Heart right ventricle (tissue), 16 donors: ENCODE data around the gene RARG. TPM values are rescaled to one million over a fixed set of nuclear protein-coding genes. Genes with fewer than 3 reads are reported as not detected.

ENCODE experiments used
- ATAC-seq, 8 donors: fragments of 200-7000 bp; cut with Tn5 transposase; one replicate each; pipeline ENCODE4 v1.9.1; 2020; ENCODE audit warnings: mild to moderate bottlenecking in 8 of 8, moderate library complexity in 8 of 8, moderate number of reproducible peaks in 1 of 8
- DNase-seq, 2 donors: peaks; one replicate each; pipeline ENCODE4 v3.0.0-alpha.2; 2020
- H3K27ac ChIP-seq, 10 donors: fragments of 200-600 bp; sonication (generic) in 2 of 10; one replicate each; pipeline versions ENCODE4 v1.5.0 to v1.8.0; 2020 to 2022; ENCODE audit warnings: mild to moderate bottlenecking in 3 of 10
- H3K27me3 ChIP-seq, 7 donors: fragments of 200-600 bp; one replicate each; pipeline ENCODE4 v1.8.0; 2021 to 2022; ENCODE audit warnings: mild to moderate bottlenecking in 2 of 7
- H3K36me3 ChIP-seq, 9 donors: fragments of 200-600 bp; sonication (generic) in 1 of 9; one replicate each; pipeline versions ENCODE4 v1.5.0 to v1.8.0; 2020 to 2022; ENCODE audit warnings: mild to moderate bottlenecking in 2 of 9
- H3K4me1 ChIP-seq, 9 donors: fragments of 200-600 bp; sonication (generic) in 1 of 9; one replicate each; pipeline versions ENCODE4 v1.5.0 to v1.8.0; 2020 to 2022; ENCODE audit warnings: mild to moderate bottlenecking in 4 of 9
- H3K4me3 ChIP-seq, 10 donors: fragments of 200-600 bp; sonication (generic) in 2 of 10; one replicate each; pipeline versions ENCODE4 v1.5.0 to v1.8.0; 2020 to 2022; ENCODE audit warnings: mild to moderate bottlenecking in 7 of 10, moderate library complexity in 2 of 10
- H3K9me3 ChIP-seq, 11 donors: fragments of 200-600 bp in 10 of 11; sonication (generic) in 2 of 11; one replicate each; pipeline versions ENCODE4 v1.5.0 to v1.8.0; 2013 to 2022; ENCODE audit warnings: mild to moderate bottlenecking in 2 of 11, control low read depth in 1 of 11, moderate library complexity in 1 of 11
- WGBS, 2 donors: extraction: QIAGEN DNeasy Blood & Tissue Kit; methylation state at CpG; one replicate each; pipeline ENCODE4 v1.1.7; 2013; ENCODE audit warnings: inconsistent platforms in 1 of 2; 5-methylcytosine and 5-hydroxymethylcytosine counted together
- intact Hi-C, 10 donors: fragments of 100-400 bp; cut with DNase I; formaldehyde crosslinking; loops; one replicate each; pipeline versions ENCODE4 v1.11.1 to v1.14.2; 2022
- polyA plus RNA-seq, 2 donors: library from polyadenylated mRNA; stranded (reverse); fragments of 200-250 nt; gene quantifications; one replicate each; pipeline ENCODE4 v1.2.3, GENCODE V29; 2013
- total RNA-seq, 10 donors: library from RNA; stranded (reverse); fragmentation: NEBNext Ultra II Directional in 3 of 10; extraction: Animal tissue kit (Norgen Biotek cat#: 25700) in 3 of 10; gene quantifications; one replicate each; pipeline versions ENCODE4 v1.2.1 to v1.2.4, GENCODE V29; 2021 to 2023
- TF ChIP-seq, protein P1 (sequence below), 9 donors: fragments of 200-600 bp; sonication (generic) in 2 of 9; IDR thresholded peaks; one replicate each; pipeline versions ENCODE4 v1.5.0 to v1.8.0; 2021 to 2022; ENCODE audit warnings: antibody characterized with exemption in 9 of 9, mild to moderate bottlenecking in 5 of 9, moderate library complexity in 1 of 9
- donor health status: Arrhythmogenic right ventricular cardiomyopathy.
- donor health status: ischemic (EF 13 %, LVEDD 7.1; RV severe dilation, severe dysfunction).
- donor health status: healthy with polysubstance abuse.
- donor health status: DM: no; HTN: yes; CAD: no.
- donor health status: DM: no; HTN: no; CAD: no.
- donor health status: ischemic (EF 25% LVEDD 6.9; RV normal size, moderate dysfunction).
- donor health status: ischemic (EF 25% LVEDD 5.7; RV mildly dilated, moderate dysfunction).
- donor health status: healthy.
- donor health status: DM: yes; HTN: yes; CAD: no.
- donor health status: Ischemic cardiomyopathy.
- donor health status: ischemic (EF 35%, LVEDD 5.7; RV mildly dilated, moderate dysfunction).
- donor health status: nonischemic (EF 11% LVEDD 7.7; RV severe dilation, severe dysfunction).
- donor health status: DM: yes; HTN: yes; CAD: no.
- donor health status: PGD.
- donor health status: ischemic (EF 29% LVEDD 5.4; RV normal size, mild dysfunction).
- donor health status: nonischemic (EF 23%, LVEDD 6.1; RV moderate dilation, normal function).

RARG gene
- total and polyA plus RNA-seq, 12 donors: 7.0 to 21.7 (median 12.8) TPM

DNA sequence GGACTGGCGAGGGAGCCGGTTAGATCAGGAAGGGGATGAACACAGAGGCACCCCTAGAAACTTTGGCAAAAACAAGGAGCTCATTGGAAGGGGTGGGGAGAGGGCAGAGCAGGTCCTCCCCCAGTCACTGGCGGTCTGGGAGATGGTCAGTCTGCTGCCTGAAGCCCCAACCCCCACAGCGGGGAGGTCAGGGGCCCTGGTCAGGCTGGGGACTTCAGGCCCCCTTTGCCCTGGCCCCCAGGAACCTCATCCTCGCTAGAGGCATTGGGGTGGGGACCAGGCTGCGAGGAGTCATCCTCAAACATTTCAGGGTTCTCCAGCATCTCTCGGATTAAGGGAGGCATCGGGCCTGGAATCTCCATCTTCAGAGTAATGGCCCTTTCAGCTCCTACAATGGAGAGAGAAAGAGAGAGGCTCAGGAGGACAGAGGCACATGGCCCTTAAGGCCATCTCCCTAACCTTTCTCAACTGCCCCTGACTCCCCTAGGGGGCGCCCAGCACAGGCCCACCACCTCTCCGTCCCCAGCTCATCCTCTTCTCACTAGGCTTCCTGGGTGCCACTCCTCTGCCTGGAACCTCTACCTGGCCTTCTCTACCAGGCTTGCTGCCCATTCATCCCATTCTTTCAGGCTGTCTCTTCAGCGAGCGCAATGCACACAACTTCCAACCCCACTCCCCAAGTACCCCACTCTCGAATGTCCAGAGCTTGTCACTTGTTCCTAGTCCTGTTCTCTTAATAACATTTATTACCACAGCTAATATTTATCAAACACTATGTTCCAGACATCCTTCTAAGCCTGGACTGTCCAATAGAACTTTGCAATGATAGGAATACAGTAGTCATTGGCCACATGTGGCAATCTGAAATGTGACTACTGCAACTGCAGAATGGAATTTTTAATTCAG, 20.3 kb downstream of the RARG start:
- DNase-seq (no peak), ATAC-seq (no peak)
- Histone ChIP-seq H3K27me3 (no peaks in the 10 kb centered on the region), H3K9me3 (no peaks in the 10 kb centered on the region), H3K4me1 (peaks cover 13 to 74% (median 51%) of the 10 kb centered on the region in 9 donors), H3K36me3 (peaks cover 0 to 55% (median 38%) of the 10 kb centered on the region in 9 donors), H3K4me3 (no peak overlapping the region), H3K27ac (no peak overlapping the region)
- TF ChIP-seq, protein P1, sequence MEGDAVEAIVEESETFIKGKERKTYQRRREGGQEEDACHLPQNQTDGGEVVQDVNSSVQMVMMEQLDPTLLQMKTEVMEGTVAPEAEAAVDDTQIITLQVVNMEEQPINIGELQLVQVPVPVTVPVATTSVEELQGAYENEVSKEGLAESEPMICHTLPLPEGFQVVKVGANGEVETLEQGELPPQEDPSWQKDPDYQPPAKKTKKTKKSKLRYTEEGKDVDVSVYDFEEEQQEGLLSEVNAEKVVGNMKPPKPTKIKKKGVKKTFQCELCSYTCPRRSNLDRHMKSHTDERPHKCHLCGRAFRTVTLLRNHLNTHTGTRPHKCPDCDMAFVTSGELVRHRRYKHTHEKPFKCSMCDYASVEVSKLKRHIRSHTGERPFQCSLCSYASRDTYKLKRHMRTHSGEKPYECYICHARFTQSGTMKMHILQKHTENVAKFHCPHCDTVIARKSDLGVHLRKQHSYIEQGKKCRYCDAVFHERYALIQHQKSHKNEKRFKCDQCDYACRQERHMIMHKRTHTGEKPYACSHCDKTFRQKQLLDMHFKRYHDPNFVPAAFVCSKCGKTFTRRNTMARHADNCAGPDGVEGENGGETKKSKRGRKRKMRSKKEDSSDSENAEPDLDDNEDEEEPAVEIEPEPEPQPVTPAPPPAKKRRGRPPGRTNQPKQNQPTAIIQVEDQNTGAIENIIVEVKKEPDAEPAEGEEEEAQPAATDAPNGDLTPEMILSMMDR (IDR thresholded peaks at IDR 0.05): peak in 4 of 9 donors; percentile 12 to 42 (median 30)
- intact Hi-C loops: loop anchor here in 8 of 10 donors (2.0 to 5.0 kb wide), 5 partner anchors 41 to 76 kb away; partner anchors contain the start of gene ESPL1 (in 3 of the 8)
- WGBS, 2 donors: 89 to 93% methylated on average over 13 of the region's 13 CpGs

DNA sequence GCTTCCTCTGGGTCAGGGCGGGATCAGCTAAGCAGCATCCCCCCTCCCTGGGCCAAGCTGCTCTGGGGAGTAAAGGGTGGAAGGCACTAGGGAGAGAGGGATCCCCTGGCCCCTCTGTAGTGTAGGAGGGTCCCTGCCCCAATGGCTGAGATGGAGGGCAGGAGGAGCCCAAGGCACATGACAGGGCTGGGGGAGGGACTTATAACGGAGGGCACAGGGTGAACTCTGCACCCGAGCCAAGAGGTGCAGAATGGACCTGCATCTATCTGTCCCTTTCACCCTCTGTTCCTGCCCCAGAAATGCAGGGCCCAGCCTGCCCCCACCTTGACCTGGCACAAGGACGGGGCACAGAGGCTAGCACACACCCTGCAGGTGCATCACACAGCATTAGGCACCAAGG, 21.2 kb downstream of the RARG start:
- intact Hi-C loops: loop anchor here in 7 of 10 donors (5.0 kb wide), 3 partner anchors 41 to 76 kb away; partner anchors contain the start of gene ESPL1 (in 3 of the 7)
- H3K36me3 ChIP-seq: peaks cover 0 to 55% (median 38%) of the 10 kb centered on the region in 9 donors
- no peak overlapping the region for H3K4me3 ChIP-seq
- H3K27me3 ChIP-seq: no peaks in the 10 kb centered on the region
- H3K4me1 ChIP-seq: peaks cover 13 to 74% (median 42%) of the 10 kb centered on the region in 9 donors
- ATAC-seq (no peak), DNase-seq (no peak)
- H3K27ac ChIP-seq: no peak overlapping the region
- no peaks in the 10 kb centered on the region for H3K9me3 ChIP-seq
- WGBS, 2 donors: 73 to 79% methylated on average over 4 of the region's 4 CpGs
- TF ChIP-seq, protein P1 (IDR thresholded peaks at IDR 0.05): no peak

DNA sequence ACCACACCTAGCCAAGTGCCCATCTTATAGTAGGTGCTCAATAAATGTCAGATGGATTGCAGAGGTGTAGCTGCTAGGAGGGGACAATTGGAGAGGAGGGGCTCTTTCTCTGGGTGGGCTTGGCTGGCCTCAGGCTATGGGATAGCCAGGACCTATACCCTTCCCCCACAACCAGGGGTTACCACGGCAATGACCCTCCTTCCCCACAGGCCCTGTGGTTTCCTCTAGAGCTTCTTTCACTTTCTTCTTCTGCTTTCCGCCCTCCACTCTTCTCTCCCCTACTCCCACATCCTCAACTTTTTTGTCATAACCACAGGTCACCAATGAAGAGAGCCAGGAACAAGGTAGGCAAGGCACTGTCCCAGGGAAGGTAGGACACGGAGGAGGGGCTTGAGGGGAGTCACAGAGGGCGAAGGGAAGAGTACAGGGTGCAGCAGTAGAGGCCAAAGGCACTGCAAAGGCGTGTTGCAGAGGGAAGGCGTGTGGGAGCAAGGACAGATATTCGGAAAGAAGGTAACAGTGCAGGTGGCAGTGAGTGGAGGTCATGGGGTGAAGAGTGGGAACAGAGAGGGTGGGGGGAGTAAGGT, 23.0 kb downstream of the RARG start:
- Histone ChIP-seq H3K9me3 (no peaks in the 10 kb centered on the region), H3K4me1 (peaks cover 4 to 74% (median 23%) of the 10 kb centered on the region in 9 donors), H3K27ac (peak overlapping the region in 5 of 10 donors; percentile 13 to 89 (median 37)), H3K36me3 (peaks cover 0 to 43% (median 35%) of the 10 kb centered on the region in 9 donors), H3K27me3 (no peaks in the 10 kb centered on the region), H3K4me3 (peak overlapping the region in 3 of 10 donors; percentile 3 to 48 (median 12))
- intact Hi-C loops: no loop called here
- TF ChIP-seq, protein P1 (IDR thresholded peaks at IDR 0.05): no peak
- ATAC-seq (no peak), DNase-seq (no peak)
- WGBS, 2 donors: 66 to 69% methylated on average over 7 of the region's 7 CpGs

DNA sequence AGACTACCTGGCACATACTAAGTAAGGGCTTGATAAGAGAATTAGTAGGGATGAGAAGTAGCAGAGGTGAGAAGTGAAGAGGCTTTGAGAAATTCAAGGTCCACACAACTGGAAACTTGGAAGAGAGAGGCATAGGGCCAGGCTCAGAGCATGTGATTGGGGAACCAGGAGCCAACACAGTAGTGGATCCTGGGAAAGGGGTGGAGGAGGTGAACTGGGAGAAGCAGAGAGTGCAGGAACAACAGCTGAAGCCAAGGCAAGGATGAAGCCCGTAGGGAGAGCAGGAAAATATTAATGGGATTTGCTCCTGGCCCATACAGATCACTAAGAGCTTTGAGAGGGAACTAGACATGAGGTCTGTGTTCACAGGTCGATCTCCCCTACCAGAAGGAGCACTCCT, 23.6 kb downstream of the RARG start:
- H3K36me3 ChIP-seq: peaks cover 0 to 37% (median 30%) of the 10 kb centered on the region in 9 donors
- peaks cover 0 to 69% (median 18%) of the 10 kb centered on the region in 9 donors for H3K4me1 ChIP-seq
- H3K27ac ChIP-seq: peak overlapping the region in 5 of 10 donors; percentile 13 to 89 (median 37)
- intact Hi-C loops: no loop called here
- no peaks in the 10 kb centered on the region for H3K9me3 ChIP-seq
- WGBS, 2 donors: 50 to 73% methylated on average over 2 of the region's 2 CpGs
- TF ChIP-seq, protein P1 (IDR thresholded peaks at IDR 0.05): no peak
- ATAC-seq (peak in 3 of 8 donors; percentile 31 to 42 (median 36)), DNase-seq (no peak)
- H3K4me3 ChIP-seq: no peak overlapping the region
- no peaks in the 10 kb centered on the region for H3K27me3 ChIP-seq
